Pulmonary artery endothelial cell (primary cell): ENCODE results near the gene PCNX3. TPM values are rescaled to one million over a fixed set of nuclear protein-coding genes. Genes with fewer than 3 reads are reported as not detected.

Experiments
- DNase-seq: peaks from one replicate; pipeline ENCODE4 v3.0.0-alpha.2; 2011; ENCODE audit warnings: low read depth, low spot score
- total RNA-seq: library from RNA; depleted of rRNA; stranded (reverse); fragments of >200 nt; gene quantifications from 2 replicates; pipeline ENCODE4 v1.2.3, GENCODE V29; 2014

Gene PCNX3
- 14.3 and 17.7 TPM in 2 replicates for total RNA-seq

GRCh38 chr11:65615229-65615949 lies at the start of gene PCNX3:
PCNX3 (plus strand) TSS chr11:65615776; CDS start chr11:65616312, 536 bp downstream.
- DNase-seq, result peak; percentile 100

GRCh38 chr11:65569164-65569972 lies 46.2 kb upstream of the PCNX3 start:
- DNase-seq, result no peak

GRCh38 chr11:65569973-65570918 lies 45.3 kb upstream of the PCNX3 start, which contains the start of gene ZNRD2:
ZNRD2 (plus strand) TSS chr11:65570477; CDS start chr11:65570492, 15 bp downstream.
- peak; percentile 95 for DNase-seq

- DNase-seq, result no peak
Measured at GRCh38 chr11:65571420-65571819, 44.2 kb upstream of the PCNX3 start.

- DNase-seq, result no peak
Measured at GRCh38 chr11:65571940-65572339, 43.6 kb upstream of the PCNX3 start.

GRCh38 chr11:65572356-65573051 lies 43.1 kb upstream of the PCNX3 start, which contains the start of gene FAM89B:
FAM89B (plus strand) TSS chr11:65572538; CDS start chr11:65572670, 132 bp downstream.
- peak; percentile 58 for DNase-seq

- DNase-seq, result no peak
Measured at GRCh38 chr11:65573391-65574079, 42.0 kb upstream of the PCNX3 start.

- peak; percentile 84 for DNase-seq
Measured at GRCh38 chr11:65574109-65574810, 41.3 kb upstream of the PCNX3 start.

- DNase-seq, result no peak
Measured at GRCh38 chr11:65574811-65575567, 40.6 kb upstream of the PCNX3 start.

- DNase-seq, result no peak
Measured at GRCh38 chr11:65575568-65576231, 39.9 kb upstream of the PCNX3 start, which contains the start of gene EHBP1L1. EHBP1L1 (plus strand) TSS chr11:65576053; CDS start chr11:65576303, 250 bp downstream.

GRCh38 chr11:65576232-65576866 lies 39.2 kb upstream of the PCNX3 start:
- DNase-seq, result no peak

- DNase-seq, result no peak
Measured at GRCh38 chr11:65576867-65577755, 38.5 kb upstream of the PCNX3 start.

GRCh38 chr11:65577756-65578109 lies 37.8 kb upstream of the PCNX3 start:
- DNase-seq, result no peak

GRCh38 chr11:65578134-65578533 lies 37.4 kb upstream of the PCNX3 start:
- no peak for DNase-seq

- no peak for DNase-seq
Measured at GRCh38 chr11:65578667-65579066, 36.9 kb upstream of the PCNX3 start.

- DNase-seq, result no peak
Measured at GRCh38 chr11:65579291-65579690, 36.3 kb upstream of the PCNX3 start.
